Colonic mucosa (tissue), 4 donors: ENCODE results near the gene SLC5A11. TPM values are rescaled to one million over a fixed set of nuclear protein-coding genes. Genes with fewer than 3 reads are reported as not detected.

ENCODE experiments used
- DNase-seq: peaks from one replicate; pipeline ENCODE4 v3.0.0-alpha.2; 2020
- H3K27ac ChIP-seq: fragments of 200-600 bp; one replicate; pipeline ENCODE4 v1.8.0; 2021
- H3K27me3 ChIP-seq: fragments of 200-600 bp; one replicate; pipeline ENCODE4 v1.8.0; 2021
- H3K36me3 ChIP-seq: fragments of 200-600 bp; one replicate; pipeline ENCODE4 v1.8.0; 2021
- H3K4me1 ChIP-seq: fragments of 200-600 bp; one replicate; pipeline ENCODE4 v1.8.0; 2021; ENCODE audit warnings: mild to moderate bottlenecking
- H3K4me3 ChIP-seq: fragments of 200-600 bp; one replicate; pipeline ENCODE4 v1.8.0; 2021
- H3K9ac ChIP-seq, 2 donors: one replicate each; pipeline ENCODE4 v1.7.0; 2013; ENCODE audit warnings: control low read depth in 2 of 2, low read depth in 2 of 2, low read length in 2 of 2
- H3K9me3 ChIP-seq: fragments of 200-600 bp; one replicate; pipeline ENCODE4 v1.8.0; 2021
- intact Hi-C: fragments of 100-400 bp; cut with DNase I; formaldehyde crosslinking; loops from one replicate; pipeline ENCODE4 v1.14.1; 2022
- total RNA-seq, 2 donors: library from RNA; stranded (reverse); fragmentation: NEBNext Ultra II Directional in 1 of 2; extraction: Animal tissue kit (Norgen Biotek cat#: 25700) in 1 of 2; gene quantifications; one replicate each; pipeline ENCODE4 v1.2.1, GENCODE V29; 2021
- TF ChIP-seq, protein P1 (sequence below): fragments of 200-600 bp; IDR thresholded peaks from one replicate; pipeline ENCODE4 v1.8.0; 2022; ENCODE audit warnings: antibody characterized with exemption, mild to moderate bottlenecking
- donor health status: healthy.
- donor health status: DM: no; HTN: no; CAD: no.
- donor health status: DM: no; HTN: no; CAD: no.

The SLC5A11 gene
- total RNA-seq, 2 donors from 2014 or later: 0.79 to 2.6 TPM

DNA sequence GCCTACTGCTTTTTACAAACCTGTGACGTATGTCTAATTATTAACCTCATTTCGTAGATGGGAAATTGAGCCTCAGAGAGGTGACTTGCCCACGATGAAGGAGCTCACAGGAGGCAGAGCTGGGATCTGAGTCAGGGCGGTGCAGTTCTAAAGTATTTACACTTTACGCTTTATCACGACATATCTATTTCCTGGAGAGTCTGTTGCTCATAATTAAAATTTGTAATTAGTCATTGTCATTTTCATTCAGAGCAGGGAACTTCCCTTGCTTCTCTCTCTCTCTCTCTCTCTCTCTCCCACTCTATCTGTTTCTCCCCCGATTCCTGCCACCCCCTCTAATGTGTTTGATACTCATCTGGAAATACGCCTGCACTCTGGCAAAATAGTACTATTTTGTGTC lies 5.9 kb downstream of the SLC5A11 start:
- TF ChIP-seq, protein P1, sequence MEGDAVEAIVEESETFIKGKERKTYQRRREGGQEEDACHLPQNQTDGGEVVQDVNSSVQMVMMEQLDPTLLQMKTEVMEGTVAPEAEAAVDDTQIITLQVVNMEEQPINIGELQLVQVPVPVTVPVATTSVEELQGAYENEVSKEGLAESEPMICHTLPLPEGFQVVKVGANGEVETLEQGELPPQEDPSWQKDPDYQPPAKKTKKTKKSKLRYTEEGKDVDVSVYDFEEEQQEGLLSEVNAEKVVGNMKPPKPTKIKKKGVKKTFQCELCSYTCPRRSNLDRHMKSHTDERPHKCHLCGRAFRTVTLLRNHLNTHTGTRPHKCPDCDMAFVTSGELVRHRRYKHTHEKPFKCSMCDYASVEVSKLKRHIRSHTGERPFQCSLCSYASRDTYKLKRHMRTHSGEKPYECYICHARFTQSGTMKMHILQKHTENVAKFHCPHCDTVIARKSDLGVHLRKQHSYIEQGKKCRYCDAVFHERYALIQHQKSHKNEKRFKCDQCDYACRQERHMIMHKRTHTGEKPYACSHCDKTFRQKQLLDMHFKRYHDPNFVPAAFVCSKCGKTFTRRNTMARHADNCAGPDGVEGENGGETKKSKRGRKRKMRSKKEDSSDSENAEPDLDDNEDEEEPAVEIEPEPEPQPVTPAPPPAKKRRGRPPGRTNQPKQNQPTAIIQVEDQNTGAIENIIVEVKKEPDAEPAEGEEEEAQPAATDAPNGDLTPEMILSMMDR: no peak
- Histone ChIP-seq H3K27me3 (no peaks in the 10 kb centered on the region), H3K9ac (no peak overlapping the region), H3K27ac (no peak overlapping the region), H3K4me3 (no peak overlapping the region), H3K9me3 (no peaks in the 10 kb centered on the region), H3K36me3 (no peaks in the 10 kb centered on the region), H3K4me1 (no peaks in the 10 kb centered on the region)
- intact Hi-C loops: no loop called here
- no peak for DNase-seq

DNA sequence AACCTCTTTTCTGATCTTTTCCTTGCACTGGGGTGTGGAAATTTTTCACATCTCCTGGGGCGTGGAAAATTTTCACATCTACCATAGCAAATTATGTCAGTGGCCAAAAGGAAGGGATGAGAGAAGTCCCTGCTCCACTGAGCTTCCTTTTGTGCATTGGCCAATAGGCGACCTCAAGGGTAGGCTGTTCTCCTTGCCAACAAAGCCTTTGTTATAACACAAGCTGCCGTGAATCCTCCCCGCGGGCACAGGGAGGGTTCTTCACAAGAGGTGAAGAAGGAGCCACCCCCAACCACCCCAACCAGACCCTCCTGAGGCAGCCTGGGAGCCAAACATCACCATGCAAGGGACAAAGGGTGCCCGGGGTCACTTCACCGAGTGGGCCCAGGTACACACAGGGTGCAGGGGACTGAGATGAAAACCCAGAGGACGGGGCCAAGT lies 6.5 kb downstream of the SLC5A11 start:
- Histone ChIP-seq H3K9ac (no peak overlapping the region), H3K9me3 (no peaks in the 10 kb centered on the region), H3K27ac (no peak overlapping the region), H3K4me1 (no peaks in the 10 kb centered on the region), H3K27me3 (no peaks in the 10 kb centered on the region), H3K36me3 (no peaks in the 10 kb centered on the region), H3K4me3 (no peak overlapping the region)
- DNase-seq: no peak
- intact Hi-C loops: no loop called here
- TF ChIP-seq, protein P1: no peak

DNA sequence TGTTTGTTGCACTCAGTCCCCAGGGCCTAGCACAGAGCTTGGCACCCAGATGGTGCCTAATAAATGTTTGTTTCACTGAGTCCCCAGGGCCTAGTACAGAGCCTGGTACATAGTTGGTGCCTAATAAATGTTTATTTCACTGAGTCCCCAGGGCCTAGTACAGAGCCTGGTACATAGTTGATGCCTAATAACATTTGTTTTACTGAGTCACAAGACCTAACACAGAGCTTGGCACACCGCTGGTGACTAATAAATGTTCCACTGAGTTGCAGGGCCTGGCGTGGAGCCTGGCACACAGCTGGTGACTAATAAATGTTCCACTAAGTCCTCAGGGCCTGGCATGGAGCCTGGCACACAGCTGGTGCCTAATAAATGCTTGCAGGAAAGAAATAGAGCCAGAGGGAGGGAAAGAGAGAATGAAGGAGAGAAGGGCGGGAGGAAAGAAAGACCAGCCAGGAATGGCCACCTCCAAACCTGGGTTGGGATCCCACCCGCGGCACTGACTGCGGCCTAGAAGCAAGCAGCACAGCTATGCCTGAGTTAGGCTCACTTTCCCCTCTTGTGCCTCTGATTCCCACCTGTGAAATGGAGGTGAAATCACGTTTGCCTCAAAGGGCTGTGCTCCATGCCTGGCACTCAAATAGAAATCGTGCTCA lies 7.5 kb downstream of the SLC5A11 start:
- no peak overlapping the region for H3K9ac ChIP-seq
- H3K27me3 ChIP-seq: no peaks in the 10 kb centered on the region
- no peaks in the 10 kb centered on the region for H3K4me1 ChIP-seq
- intact Hi-C loops: no loop called here
- no peaks in the 10 kb centered on the region for H3K9me3 ChIP-seq
- no peak for DNase-seq
- H3K4me3 ChIP-seq: no peak overlapping the region
- TF ChIP-seq, protein P1: no peak
- H3K36me3 ChIP-seq: no peaks in the 10 kb centered on the region
- no peak overlapping the region for H3K27ac ChIP-seq

DNA sequence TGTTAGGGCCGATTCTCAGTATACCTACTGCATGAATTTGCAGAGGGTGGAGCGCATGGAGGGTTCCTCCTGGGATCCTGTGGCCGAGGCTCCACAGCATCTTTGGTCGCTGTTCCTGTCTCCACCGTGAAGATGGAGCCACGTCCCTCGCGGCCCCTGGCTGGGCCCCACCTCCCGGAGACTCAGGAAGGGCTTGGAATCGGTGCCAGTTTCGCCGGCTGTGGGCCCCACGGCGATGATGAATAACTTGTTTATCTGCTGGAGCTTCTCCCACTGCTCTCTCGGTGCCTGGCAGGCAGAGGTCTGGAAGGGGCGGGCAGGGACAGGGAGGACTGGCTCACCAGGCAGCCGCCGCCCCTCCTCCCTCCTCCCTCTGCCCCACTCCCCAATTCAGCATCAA lies 8.1 kb downstream of the SLC5A11 start:
- no peak overlapping the region for H3K9ac ChIP-seq
- no peak overlapping the region for H3K4me3 ChIP-seq
- H3K27me3 ChIP-seq: no peaks in the 10 kb centered on the region
- intact Hi-C loops: no loop called here
- no peak overlapping the region for H3K27ac ChIP-seq
- H3K4me1 ChIP-seq: no peaks in the 10 kb centered on the region
- TF ChIP-seq, protein P1: no peak
- no peaks in the 10 kb centered on the region for H3K9me3 ChIP-seq
- DNase-seq: no peak
- no peaks in the 10 kb centered on the region for H3K36me3 ChIP-seq

DNA sequence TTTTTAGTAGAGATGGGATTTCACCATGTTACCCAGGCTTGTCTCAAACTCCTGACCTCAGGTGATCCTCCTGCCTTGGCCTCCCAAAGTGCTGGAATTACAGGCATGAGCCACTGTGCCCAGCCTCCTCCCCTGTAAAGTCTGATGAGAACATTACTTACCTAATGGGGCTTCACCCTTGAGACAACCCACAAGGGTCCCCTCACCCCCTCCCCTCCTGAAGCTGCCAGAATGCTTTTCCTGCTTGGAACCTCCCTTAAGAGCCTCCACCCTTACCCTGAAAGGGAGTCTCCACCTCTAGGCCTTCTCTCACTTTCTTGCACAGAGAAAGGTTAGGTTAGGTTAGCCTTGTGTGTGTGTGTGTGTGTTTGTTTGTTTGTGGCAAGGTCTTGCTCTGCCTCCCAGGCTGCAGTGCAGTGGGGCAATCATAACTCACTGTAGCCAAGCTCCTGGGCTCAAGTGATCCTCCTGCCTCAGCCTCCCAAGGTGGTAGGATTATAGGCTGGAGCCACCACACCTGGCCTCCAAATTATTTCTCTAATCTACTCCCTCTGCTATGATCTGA lies 8.9 kb downstream of the SLC5A11 start:
- no peak for DNase-seq
- Histone ChIP-seq H3K27me3 (no peaks in the 10 kb centered on the region), H3K36me3 (no peaks in the 10 kb centered on the region), H3K27ac (no peak overlapping the region), H3K4me1 (no peaks in the 10 kb centered on the region), H3K9ac (no peak overlapping the region), H3K9me3 (no peaks in the 10 kb centered on the region), H3K4me3 (no peak overlapping the region)
- TF ChIP-seq, protein P1: no peak
- intact Hi-C loops: no loop called here
